ENCODE results near the gene TP63.

TP63 gene

DNA sequence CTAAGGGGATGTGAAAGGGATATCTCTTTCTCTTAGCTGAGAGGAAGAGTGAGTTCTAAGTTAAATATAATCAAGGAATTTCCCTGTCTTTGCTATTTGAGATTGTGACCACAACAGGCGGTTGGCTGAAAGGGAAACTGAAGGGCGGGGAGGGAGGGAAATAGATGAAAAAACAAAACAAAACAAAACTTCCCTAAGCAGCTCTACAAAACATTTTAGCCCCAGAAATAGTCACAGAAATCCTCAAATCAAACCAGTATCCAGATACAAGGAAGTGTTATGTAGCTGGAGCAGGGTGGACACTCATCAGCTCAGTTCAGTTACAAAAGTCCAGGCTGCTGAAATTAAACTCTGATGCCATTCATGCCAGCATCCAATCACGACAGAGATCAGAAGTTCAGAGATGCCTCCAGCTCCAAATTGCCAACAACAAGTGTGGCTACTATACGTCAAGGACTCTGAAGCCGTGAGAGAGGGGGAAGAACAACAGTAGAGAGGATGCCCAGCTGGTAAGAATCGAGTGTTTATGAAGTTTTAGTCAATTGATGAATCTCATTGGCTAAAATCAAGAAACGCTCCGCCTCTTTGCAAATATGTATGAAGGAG lies 319 bp upstream of the TP63 start:
- TF ChIP-seq ZNF565 (CRISPR knock-in tag; conservative IDR thresholded peaks at IDR 0.05; ENCODE audit: low read depth) (no peak), ISL1 (CRISPR knock-in tag; IDR thresholded peaks at IDR 0.05) (no peak), ZFP3 (CRISPR knock-in tag; IDR thresholded peaks at IDR 0.05) (no peak), ARNTL (CRISPR knock-in tag; IDR thresholded peaks at IDR 0.05; ENCODE audit: borderline replicate concordance, low read depth) (no peak), OSR1 (CRISPR knock-in tag; IDR thresholded peaks at IDR 0.05) (no peak)
- TF ChIP-seq, protein P1, sequence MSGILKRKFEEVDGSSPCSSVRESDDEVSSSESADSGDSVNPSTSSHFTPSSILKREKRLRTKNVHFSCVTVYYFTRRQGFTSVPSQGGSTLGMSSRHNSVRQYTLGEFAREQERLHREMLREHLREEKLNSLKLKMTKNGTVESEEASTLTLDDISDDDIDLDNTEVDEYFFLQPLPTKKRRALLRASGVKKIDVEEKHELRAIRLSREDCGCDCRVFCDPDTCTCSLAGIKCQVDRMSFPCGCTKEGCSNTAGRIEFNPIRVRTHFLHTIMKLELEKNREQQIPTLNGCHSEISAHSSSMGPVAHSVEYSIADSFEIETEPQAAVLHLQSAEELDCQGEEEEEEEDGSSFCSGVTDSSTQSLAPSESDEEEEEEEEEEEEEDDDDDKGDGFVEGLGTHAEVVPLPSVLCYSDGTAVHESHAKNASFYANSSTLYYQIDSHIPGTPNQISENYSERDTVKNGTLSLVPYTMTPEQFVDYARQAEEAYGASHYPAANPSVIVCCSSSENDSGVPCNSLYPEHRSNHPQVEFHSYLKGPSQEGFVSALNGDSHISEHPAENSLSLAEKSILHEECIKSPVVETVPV (CRISPR knock-in tag; IDR thresholded peaks at IDR 0.05) = no peak
- TF ChIP-seq, protein P2, sequence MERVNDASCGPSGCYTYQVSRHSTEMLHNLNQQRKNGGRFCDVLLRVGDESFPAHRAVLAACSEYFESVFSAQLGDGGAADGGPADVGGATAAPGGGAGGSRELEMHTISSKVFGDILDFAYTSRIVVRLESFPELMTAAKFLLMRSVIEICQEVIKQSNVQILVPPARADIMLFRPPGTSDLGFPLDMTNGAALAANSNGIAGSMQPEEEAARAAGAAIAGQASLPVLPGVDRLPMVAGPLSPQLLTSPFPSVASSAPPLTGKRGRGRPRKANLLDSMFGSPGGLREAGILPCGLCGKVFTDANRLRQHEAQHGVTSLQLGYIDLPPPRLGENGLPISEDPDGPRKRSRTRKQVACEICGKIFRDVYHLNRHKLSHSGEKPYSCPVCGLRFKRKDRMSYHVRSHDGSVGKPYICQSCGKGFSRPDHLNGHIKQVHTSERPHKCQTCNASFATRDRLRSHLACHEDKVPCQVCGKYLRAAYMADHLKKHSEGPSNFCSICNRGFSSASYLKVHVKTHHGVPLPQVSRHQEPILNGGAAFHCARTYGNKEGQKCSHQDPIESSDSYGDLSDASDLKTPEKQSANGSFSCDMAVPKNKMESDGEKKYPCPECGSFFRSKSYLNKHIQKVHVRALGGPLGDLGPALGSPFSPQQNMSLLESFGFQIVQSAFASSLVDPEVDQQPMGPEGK (CRISPR knock-in tag; IDR thresholded peaks at IDR 0.05; ENCODE audit: borderline replicate concordance) = no peak
- ATAC-seq = peak; percentile 36; the same call in 2 of the 3 replicates

DNA sequence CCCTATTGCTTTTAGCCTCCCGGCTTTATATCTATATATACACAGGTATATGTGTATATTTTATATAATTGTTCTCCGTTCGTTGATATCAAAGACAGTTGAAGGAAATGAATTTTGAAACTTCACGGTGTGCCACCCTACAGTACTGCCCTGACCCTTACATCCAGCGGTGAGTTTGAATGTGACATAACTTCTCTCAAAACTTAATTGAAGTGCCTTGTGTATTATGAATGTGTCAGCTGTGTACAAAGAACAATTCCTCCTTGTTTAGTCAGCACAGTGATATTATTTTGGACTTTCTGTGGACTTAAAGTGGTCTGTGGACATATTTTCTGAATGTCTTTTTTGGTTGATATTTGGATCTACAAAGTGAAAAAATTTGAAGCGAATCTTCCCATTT lies 220 bp downstream of the TP63 start:
- ATAC-seq = no peak
- TF ChIP-seq ESRRG (CRISPR knock-in tag; IDR thresholded peaks at IDR 0.05) (no peak), ZFP30 (CRISPR knock-in tag; IDR thresholded peaks at IDR 0.05) (no peak), ZNF565 (CRISPR knock-in tag; conservative IDR thresholded peaks at IDR 0.05; ENCODE audit: low read depth) (no peak), SNAI2 (CRISPR knock-in tag; IDR thresholded peaks at IDR 0.05) (no peak), ISL1 (CRISPR knock-in tag; IDR thresholded peaks at IDR 0.05) (no peak), ARNTL (CRISPR knock-in tag; IDR thresholded peaks at IDR 0.05; ENCODE audit: borderline replicate concordance, low read depth) (no peak), TCF4 (CRISPR knock-in tag; IDR thresholded peaks at IDR 0.05; ENCODE audit: borderline replicate concordance) (no peak), ZFP3 (CRISPR knock-in tag; IDR thresholded peaks at IDR 0.05) (no peak), OSR1 (CRISPR knock-in tag; IDR thresholded peaks at IDR 0.05) (no peak), ZNF8 (CRISPR knock-in tag; IDR thresholded peaks at IDR 0.05) (no peak), ZC3H10 (CRISPR knock-in tag; IDR thresholded peaks at IDR 0.05) (no peak), GLIS3 (CRISPR knock-in tag; IDR thresholded peaks at IDR 0.05) (no peak), PPARA (CRISPR knock-in tag; IDR thresholded peaks at IDR 0.05; ENCODE audit: borderline replicate concordance) (no peak), BACH2 (CRISPR knock-in tag; IDR thresholded peaks at IDR 0.05; ENCODE audit: borderline replicate concordance) (no peak), ZNF70 (CRISPR knock-in tag; IDR thresholded peaks at IDR 0.05) (no peak), CSDC2 (CRISPR knock-in tag; IDR thresholded peaks at IDR 0.05) (no peak)
- TF ChIP-seq, protein P2 (CRISPR knock-in tag; IDR thresholded peaks at IDR 0.05; ENCODE audit: borderline replicate concordance) = no peak
- TF ChIP-seq, protein P3, sequence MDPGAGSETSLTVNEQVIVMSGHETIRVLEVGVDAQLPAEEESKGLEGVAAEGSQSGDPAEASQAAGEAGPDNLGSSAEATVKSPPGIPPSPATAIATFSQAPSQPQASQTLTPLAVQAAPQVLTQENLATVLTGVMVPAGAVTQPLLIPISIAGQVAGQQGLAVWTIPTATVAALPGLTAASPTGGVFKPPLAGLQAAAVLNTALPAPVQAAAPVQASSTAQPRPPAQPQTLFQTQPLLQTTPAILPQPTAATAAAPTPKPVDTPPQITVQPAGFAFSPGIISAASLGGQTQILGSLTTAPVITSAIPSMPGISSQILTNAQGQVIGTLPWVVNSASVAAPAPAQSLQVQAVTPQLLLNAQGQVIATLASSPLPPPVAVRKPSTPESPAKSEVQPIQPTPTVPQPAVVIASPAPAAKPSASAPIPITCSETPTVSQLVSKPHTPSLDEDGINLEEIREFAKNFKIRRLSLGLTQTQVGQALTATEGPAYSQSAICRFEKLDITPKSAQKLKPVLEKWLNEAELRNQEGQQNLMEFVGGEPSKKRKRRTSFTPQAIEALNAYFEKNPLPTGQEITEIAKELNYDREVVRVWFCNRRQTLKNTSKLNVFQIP (CRISPR knock-in tag; IDR thresholded peaks at IDR 0.05; ENCODE audit: borderline replicate concordance, low read depth) = no peak
- TF ChIP-seq, protein P4, sequence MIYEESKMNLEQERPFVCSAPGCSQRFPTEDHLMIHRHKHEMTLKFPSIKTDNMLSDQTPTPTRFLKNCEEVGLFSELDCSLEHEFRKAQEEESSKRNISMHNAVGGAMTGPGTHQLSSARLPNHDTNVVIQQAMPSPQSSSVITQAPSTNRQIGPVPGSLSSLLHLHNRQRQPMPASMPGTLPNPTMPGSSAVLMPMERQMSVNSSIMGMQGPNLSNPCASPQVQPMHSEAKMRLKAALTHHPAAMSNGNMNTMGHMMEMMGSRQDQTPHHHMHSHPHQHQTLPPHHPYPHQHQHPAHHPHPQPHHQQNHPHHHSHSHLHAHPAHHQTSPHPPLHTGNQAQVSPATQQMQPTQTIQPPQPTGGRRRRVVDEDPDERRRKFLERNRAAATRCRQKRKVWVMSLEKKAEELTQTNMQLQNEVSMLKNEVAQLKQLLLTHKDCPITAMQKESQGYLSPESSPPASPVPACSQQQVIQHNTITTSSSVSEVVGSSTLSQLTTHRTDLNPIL (CRISPR knock-in tag; IDR thresholded peaks at IDR 0.05; ENCODE audit: low read depth) = no peak
- TF ChIP-seq, protein P1 (CRISPR knock-in tag; IDR thresholded peaks at IDR 0.05) = no peak

Data from SK-N-SH treated with all-trans-retinoic acid at 6 μM for 48 hours (cell line).